NT2/D1 (cell line): Measurements from ENCODE around the gene GALK1.
"Not testable (repeated sequence)": the region's sequence is repeated elsewhere in the genome, so short reads cannot be mapped to it uniquely, and the experiment has no call there.

Experiments used
- SUZ12 ChIP-seq: IDR thresholded peaks from 2 replicates; pipeline ENCODE4 v1.6.1; 2011; ENCODE audit not compliant: insufficient read length, insufficient read depth; ENCODE audit errors: extremely low read depth
- YY1 ChIP-seq: IDR thresholded peaks from 2 replicates; pipeline ENCODE4 v1.6.1; 2011; ENCODE audit not compliant: insufficient read length, insufficient read depth
- ZNF274 ChIP-seq: IDR thresholded peaks from 2 replicates; pipeline ENCODE4 v1.6.1; 2011; ENCODE audit warnings: mild to moderate bottlenecking, low read depth, low read length

DNA sequence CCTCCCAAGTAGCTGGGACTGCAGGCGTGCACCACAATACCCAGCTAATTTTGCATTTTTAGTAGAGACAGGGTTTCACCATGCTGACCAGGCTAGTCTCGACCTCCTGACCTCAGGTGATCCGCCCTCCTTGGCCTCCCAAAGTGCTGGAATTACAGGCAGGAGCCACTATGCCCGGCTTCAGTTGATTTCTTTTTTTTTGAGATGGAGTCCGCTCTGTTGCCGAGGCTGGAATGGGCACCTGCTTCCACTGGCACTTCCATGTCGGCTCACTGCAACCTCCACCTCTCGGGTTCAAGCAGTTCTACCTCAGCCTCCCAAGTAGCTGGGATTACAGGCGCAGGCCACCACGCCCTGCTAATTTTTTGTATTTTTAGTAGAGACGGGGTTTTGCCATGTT, 45.8 kb upstream of the GALK1 start:
- TF ChIP-seq SUZ12, YY1, ZNF274: not testable (repeated sequence)
